Hypothalamus (tissue), 51 donors: ENCODE results near the gene DUSP2.
A peak's percentile ranks its signal among the peaks of the same experiment; 100 is the strongest.

Experiments used
- DNase-seq, 51 donors: peaks; one replicate each; lab custom pipeline; 2025; lab: John Stamatoyannopoulos, UW

Gene DUSP2, protein sequence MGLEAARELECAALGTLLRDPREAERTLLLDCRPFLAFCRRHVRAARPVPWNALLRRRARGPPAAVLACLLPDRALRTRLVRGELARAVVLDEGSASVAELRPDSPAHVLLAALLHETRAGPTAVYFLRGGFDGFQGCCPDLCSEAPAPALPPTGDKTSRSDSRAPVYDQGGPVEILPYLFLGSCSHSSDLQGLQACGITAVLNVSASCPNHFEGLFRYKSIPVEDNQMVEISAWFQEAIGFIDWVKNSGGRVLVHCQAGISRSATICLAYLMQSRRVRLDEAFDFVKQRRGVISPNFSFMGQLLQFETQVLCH

DNA sequence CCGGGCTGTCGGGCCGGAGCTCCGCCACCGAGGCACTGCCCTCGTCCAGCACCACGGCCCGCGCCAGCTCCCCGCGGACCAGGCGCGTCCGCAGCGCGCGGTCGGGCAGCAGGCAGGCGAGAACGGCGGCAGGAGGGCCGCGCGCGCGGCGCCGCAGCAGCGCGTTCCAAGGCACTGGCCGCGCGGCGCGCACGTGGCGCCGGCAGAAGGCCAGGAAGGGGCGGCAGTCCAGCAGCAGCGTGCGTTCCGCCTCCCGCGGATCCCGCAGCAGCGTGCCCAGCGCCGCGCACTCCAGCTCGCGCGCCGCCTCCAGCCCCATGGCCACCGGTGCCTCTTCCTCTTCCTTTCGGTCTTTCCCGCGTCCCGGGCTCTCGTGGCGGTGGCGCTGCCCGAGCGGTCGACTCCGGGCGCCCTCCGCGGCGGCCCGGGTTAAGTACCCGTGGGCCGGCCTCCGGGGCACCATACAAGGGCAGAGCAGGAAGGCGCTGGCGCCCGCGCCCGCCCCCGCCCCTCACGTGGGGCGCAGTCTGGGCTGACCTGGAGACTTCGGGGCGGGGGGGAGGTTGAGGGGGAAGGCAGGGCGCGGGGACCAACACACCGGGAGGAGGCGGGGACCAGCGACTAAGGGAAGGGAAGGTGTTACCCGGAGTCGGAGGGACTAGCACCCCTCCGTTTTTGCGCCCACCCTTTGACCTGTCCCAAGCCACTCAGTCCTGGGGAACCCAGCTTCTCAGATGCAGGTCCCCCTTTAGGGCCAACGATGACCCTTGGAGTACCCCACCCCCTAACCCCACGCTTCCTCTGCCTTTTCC is at the start of gene DUSP2:
Gene DUSP2, minus strand, starts transcription at position 405 of the 812 bp plus-strand sequence. Its CDS starts 86 bp downstream, at position 319.
- DNase-seq, result peak in 38 of 51 donors; percentile 16 to 84 (median 50)

DNA sequence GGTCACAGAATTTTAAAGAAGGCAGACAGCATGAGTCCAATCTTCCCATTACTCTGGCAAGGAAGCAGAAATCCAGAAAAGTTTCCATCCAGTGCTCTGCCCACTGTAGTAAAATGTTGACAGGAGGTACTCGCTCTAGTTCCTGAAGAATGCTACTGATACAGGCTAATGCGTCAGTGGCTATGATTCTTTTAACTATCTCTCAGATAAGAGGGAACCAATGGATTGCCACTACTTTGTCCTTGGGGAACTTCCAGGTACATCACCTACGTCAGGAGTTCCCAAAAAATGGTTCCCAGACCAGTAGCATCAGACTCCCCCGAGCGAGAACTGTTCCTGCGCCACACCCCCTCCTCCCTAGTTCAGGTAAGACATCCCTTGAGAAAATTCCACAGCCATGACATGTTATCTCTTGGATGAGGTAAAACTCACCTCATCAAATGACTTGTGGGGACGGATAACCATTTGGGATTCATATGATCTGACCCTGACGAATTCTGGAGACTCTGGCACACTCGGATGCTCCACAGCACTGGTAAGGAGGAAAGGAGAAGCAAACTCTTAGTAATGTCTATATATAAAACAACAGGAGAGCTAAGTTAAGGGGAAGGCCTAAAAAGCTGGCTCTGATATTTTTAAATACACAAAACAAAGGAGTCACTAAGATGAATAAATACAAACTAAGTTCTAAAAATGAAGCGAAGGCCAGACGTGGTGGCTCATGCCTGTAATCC is 46.9 kb upstream of the DUSP2 start:
- DNase-seq, result no peak

DNA sequence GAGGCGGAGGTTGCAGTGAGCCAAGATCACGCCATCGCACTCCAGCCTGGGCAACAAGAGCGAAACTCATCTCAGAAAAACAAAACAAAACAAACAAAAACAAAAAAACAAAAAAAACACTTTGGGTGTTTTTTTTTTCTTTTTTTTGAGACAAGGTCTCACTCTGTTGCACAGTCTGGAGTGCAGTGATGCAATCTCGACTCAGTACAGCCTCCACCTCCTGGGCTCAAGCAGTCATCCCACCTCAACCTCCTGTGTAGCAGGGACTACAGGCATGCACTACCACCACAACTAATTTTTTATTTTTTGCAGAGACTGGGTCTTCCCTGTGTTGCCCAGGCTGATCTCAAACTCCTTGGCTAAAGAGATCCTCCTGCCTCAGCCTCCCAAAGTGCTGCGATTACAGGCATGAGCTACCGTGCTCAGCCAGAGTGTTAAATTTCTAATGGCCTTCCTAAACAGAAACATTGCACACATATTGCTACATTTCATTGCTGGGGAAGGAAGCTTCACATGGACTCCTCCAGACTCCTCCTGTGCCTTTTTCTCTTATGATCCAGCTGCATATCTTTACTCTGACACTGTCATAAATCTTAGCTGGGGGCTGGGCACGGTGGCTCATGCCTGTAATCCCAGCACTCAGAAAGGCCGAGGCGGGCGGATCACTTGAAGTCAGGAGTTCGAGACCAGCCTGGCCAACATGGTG is 43.7 kb upstream of the DUSP2 start:
- no peak for DNase-seq

DNA sequence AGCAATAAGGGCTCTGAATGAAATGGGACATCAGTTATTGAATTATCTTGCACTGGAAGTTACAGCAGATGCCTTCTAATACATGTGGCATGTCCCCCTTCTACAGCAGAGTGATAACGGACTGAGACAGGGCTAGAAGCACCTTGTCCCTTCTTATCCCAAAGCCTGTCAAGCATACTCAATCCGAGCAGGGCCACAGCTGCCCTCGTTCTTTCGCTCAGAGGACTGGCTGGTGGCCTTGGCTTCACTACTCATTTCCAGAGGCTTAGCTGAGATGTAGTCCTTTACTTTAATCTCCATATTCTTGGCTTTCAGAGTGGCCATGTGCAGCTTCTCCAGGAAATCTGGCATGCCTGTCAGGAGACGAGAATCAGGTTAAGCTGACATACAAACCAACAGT is 41.3 kb upstream of the DUSP2 start:
- no peak for DNase-seq

DNA sequence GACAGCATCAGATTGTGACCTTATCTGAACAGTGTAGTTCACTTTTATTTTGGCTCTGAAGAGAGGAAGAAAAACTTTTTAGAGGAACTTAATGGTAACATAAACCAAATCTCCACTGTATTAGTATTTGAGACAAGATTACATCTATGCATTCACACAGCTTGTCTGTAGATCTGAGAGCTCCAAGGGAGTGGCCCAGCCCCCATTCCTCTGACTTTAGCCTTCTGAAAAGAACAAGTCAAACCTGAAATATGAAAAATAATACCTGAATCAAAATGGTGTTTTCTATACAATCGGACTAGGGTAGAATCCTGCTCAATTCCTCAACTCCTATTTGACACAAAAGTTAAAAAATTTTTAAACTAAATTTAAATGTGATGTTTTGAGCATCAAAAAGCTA is 40.3 kb upstream of the DUSP2 start:
- DNase-seq, result no peak

DNA sequence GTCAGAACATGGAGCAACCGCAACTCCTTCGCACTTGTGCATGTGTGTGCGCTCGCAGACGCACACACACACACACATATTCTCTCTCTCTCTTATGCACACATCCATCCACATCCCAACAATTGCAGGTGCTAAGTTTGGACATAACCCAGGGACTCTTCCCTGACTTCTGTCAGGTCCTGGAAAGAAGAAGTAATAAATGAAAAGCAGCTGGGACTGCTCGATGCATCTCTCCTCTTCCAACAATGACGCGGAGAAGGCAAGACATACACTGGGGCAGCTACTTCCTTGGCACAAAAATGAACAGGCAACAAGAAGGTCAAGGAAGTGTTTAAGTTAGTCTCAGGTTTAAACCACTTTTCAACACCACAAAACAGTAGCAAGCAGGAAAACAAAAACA is 39.7 kb upstream of the DUSP2 start:
- DNase-seq, result no peak

DNA sequence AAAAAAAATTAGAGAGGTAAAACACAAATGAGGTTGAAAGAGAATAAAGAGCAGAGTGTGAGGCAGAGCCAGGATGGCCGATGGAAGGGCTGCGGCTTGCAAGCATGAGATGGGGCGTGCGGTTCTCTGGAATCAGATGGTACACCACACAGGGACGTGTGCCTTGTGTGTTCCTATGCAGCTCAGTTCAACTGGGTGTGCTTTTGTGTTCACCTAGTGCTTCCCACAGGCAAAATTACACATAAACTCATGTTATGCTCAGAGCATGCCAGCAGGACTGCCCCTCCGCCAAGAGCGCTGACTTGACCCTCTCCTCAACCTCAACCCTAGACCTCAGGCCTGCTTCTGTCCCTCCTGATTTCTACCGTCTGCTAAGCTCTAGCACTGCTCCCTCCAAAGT is 38.9 kb upstream of the DUSP2 start:
- no peak for DNase-seq

DNA sequence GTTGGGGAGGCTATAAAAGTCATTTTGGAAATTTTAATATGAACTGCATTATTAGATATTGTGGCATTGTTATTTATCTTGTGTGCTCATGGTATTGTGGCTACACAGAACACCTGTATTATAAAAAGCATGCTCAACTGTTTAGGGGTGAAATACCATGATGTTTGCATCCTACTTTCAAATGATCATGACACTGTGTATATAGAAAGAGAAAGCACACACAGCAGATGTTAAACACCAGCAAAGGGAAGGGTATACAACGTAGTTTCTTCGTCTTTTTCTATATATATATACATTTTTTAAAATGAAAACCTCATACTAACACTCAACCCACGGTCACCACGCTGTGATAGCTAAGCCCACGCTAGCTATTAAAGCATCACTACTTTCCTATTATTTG is 36.3 kb upstream of the DUSP2 start:
- no peak for DNase-seq

DNA sequence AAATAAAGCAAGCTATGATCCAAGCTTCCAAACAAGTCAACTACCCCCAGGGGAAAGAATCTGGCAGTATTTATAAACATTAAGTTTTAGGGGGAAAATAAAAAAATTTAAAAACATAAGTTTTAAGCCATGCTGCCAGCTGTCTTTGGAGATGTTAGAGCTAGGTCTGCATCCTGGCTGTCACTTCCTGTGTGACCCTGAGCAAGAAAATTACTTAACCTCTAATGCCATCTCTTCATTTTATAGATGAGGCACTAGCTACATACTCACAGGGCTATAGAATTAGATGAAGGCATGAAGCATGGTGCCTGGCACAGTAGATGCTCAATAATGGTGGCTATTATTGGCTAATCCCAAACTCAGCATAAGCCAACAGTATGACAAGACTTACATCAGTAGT is 35.3 kb upstream of the DUSP2 start:
- DNase-seq, result no peak

DNA sequence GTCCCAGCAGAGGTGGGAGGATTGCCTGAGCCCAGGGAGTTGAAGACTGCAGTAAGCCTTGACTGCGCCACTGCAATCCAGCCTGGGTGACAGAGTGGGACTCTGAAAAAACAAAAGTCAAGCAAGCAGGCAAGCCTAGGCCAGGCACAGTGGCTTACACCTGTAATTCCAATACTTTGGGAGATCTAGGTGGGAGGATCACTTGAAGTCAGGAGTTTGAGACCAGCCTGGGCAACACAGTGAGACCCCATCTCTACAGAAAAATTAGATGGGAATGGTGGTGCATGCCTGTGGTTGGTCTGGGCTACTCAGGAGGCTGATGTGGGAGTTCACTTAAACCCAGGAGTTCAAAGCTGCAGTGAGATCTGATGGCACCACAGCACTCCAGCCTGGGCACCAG is 34.8 kb upstream of the DUSP2 start:
- no peak for DNase-seq

DNA sequence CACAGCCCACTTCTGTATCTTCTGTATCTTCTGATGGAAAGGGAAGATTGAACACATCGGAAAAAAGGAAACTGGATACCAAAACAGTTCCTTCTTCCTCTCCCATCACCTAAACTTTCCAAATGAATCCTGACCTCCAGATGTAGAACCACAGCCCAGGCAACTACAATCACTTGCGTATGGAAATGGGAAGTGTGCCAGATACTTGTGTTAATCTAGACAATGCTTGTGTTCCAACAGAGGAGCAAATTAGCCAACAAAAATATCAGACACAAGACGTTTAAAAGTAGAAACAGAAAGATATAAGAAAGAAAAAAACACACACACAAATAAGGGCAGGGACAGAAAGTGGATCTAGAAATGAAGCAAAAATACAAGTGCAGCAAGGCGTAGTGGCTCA is 31.4 kb upstream of the DUSP2 start:
- no peak for DNase-seq

DNA sequence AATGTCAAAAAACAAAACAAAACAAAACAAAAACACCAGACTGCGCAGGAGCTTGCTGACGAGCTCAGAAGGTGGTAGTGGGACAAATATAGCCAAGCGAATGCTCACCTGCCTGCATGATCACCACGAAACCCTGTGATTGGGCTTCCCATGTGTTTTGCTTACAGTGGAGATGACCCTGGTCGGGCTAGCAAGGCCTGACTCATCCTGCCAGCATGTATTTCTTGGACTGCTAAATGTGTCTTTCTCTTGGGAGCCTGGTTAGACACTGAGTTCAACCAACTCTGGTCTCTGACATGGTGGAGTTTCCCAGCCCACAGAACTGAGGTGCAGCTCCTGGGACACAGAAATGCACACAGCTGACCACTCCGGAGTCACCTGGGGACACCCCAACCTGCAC is 30.7 kb upstream of the DUSP2 start:
- no peak for DNase-seq

DNA sequence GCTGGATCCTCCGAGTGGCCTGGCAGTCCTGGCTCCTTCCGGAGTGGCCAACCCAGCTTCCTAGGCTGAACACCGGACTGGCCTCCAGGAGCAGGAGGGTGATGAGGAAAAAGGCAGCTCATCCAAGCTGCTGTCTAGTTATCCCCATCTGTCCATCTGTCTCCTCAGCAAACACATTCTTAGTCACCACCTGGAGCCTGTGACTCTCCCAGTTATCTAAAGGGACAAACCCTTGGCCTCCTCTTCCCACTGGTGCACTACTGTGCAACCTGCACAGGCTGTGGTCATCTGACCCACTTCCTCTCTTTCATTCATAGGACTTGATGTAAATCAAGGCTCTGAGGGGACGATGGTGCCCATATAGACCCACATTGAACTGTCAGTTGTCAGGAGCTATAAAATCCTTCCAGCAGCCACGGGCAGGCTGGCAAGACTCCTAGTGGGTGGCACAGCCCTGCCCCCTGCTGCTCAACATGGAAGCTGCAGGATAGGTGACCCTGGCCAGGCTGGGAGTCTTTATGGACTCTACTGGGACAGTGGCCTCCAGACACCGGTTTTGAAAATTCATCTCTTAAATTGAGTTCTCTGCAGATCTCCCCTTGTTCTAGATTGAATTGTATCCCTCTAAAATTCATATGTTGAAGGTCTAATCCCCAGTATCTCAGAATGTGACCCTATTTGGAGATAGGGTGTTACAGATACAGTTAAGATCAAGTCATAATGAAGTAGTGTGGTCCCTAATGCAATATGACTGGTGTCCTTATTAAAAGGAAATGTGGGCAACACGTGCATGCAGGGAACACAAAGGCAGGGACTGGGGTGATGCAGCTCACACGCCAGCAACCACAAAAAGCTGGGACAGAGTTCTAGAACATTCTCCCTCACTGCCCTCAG is 29.3 kb upstream of the DUSP2 start:
- DNase-seq, result peak in 46 of 51 donors; percentile 9 to 85 (median 59)

DNA sequence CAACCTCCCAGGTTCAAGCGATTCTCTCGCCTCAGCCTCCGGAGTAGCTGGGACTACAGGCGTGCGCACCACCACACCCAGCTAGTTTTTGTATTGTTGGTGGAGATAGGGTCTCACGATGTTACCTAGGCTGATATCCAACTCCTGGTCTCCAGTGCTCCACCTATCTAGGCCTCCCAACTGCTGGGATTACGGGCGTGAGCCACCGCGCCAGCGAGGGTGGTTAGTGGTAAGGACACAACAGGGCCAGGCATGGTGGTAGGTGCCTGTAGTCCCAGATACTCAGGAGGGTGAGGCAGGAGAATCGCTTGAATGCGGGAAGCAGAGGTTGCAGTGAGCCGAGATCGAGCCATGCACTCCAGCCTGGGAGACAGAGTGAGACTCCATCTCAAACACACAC is 26.6 kb upstream of the DUSP2 start:
- DNase-seq, result no peak

DNA sequence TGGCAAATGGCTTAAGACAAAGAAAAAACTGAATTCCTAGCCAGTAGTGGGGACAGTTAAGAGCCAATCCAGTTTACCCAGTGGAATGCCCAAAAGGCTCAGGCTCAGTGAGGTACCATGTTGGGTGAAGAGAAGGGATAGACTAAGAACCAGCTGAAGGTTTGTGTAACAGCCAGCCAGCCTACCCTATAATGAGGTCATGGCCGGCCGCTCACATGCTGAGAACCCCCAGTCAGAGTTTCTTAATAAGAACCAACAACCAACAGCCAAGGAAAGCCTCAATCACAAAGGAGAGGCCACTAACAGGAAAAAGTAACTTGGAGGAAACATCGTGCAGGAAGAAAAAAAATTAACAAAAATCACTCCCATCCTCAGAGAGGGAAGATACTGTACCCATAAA is 25.4 kb upstream of the DUSP2 start:
- DNase-seq, result no peak

DNA sequence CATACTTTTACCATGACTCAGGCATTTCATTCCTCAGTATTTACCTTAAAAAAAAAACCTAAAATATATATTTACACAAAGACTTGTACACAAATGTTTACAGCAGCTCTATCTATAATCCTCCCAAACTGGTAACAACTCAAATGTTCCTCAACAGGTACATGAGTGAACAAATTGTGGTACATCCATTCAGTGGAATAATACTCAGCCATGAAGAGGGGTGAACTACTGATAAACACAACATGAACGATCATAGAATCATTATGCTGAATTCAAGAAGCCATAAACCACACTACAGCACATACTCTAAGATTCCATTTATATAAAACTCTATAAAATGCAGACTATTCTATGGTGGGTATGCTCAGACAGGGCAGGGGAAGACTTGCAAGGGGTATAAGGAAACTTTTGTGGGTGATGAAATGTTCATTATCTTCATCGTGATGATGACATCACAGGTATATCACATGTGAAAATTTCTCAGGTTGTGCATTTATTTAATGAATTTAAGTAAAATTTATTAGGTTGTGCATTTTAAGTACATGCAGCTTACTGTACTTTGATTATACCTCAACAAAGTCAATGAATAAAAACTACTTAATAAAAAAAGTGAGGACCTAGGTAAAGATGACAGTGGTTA is 24.7 kb upstream of the DUSP2 start:
- DNase-seq, result no peak

DNA sequence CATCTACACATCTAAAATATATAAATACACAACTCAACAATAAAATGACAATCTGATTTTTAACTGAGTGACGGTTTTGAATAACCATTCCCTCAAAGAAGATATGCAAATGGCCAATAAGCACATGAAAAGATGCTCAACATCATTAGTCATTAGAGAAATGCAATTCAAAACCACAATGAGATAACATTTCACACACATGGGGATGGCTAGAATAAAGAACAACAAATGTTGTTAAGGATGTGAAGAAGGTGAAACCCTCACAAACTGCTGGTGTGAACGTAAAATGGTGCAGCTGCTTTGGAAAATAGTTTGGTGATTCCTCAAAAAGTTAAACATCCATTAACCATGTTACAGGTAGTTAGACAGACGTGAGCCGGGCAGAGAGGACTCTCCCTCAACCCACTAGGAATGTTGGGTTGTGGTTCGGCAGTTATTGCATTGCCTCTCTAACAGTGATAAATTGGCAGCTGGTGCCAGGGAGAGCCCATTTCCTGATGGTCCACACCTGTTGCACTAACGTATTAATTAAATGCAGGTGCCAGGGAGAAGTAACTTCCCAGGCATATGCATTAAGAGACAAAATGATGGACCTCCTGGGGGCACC is 22.3 kb upstream of the DUSP2 start:
- no peak for DNase-seq

DNA sequence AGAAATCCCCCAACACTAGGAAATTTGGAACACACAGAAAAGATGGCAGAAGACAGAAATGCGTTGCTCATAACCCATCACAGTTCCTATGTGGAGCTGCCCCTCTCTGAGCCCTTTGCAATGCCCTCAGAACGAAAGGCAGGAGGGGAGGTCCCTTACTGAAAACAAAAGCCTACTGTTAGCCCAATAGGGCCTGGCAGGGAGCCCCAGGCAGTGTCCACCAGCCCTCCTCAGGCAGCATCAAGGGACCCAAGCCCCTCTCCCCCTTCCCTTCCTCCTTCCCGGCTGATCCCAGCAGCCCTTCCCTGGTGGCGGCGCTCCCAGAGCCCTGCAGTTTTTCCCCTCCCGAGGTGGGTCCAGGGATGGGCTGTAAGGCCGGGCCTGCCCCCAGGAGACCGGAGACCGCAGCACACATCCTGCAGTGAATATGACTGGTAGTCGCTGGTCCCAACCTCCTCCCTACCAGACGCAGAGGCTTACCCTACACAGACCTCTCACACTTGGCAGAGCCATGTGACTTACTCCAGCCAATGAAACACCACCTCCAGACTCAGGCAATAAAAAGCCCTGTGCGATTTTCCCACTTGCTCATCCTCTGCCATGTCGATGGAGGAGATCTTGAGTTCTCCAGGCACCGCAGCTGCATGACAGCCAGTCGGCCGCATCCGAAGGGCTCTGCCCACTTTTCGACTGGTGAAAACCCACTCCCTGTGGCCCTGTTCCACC is 19.4 kb upstream of the DUSP2 start:
- DNase-seq, result peak in 33 of 51 donors; percentile 17 to 86 (median 56)
